ENCODE results near the gene GSTCD. TPM values are rescaled to one million over a fixed set of nuclear protein-coding genes. Genes with fewer than 3 reads are reported as not detected.

GSTCD gene
- total and polyA plus RNA-seq, 2 of the 4 experiments (the other 2 are of a cell fraction): 5.2 to 20.3 TPM

- DNase-seq (no peak), ATAC-seq (ENCODE audit: low read depth) (no peak)
- no peak overlapping the region for H2BK120ac ChIP-seq (ENCODE audit: low read depth, low read length)
- H3K18ac ChIP-seq (ENCODE audit: low read depth, low read length): no peak overlapping the region
- in situ Hi-C loops (cut with MboI; ENCODE audit: low sequenced_read_pairs): no loop called here
- no peaks in the 10 kb centered on the region for H3K9me3 ChIP-seq (ENCODE audit: control insufficient read depth, insufficient read depth, low read length)
- BruUV-seq (replicated peaks): no TSS peak
- H3K9ac ChIP-seq (ENCODE audit: low read depth, low read length): no peak overlapping the region
- no peaks in the 10 kb centered on the region for H3K9me1 ChIP-seq (ENCODE audit: insufficient read depth, low read length)
- no peak overlapping the region for H3K4me3 ChIP-seq (ENCODE audit: insufficient read depth, low read depth, low read length)
- H2BK15ac ChIP-seq (ENCODE audit: low read depth, low read length): no peak overlapping the region
- H3K4me2 ChIP-seq (ENCODE audit: low read depth, low read length): no peak overlapping the region
- 0 out of 2 replicates have a peak, but pooled peaks cover 2% of the 10 kb centered on the region for H3K4me1 ChIP-seq (ENCODE audit: control insufficient read depth, insufficient read depth, low read length)
- ChIA-PET POLR2A (ENCODE audit: unreplicated experiment) (no interaction called here), CTCF (no interaction called here)
- intact Hi-C loops (cut with micrococcal nuclease): no loop called here
- no peak overlapping the region for H3K23ac ChIP-seq (ENCODE audit: low read depth, low read length)
- no peak overlapping the region for H3K56ac ChIP-seq (ENCODE audit: extremely low read depth, insufficient read depth, low read length)
- no peaks in the 10 kb centered on the region for H3K36me3 ChIP-seq (ENCODE audit: control insufficient read depth, insufficient read depth, low read length)
- H2BK5ac ChIP-seq (ENCODE audit: low read depth, low read length, poor library complexity, severe bottlenecking): no peak overlapping the region
- no peak overlapping the region for H3K4ac ChIP-seq (ENCODE audit: low read depth, low read length)
- H4K8ac ChIP-seq (ENCODE audit: low read depth in 2 of 2, low read length in 2 of 2): no peak overlapping the region
- H3K27me3 ChIP-seq (ENCODE audit: control insufficient read depth, insufficient read depth, low read length): no peaks in the 10 kb centered on the region
- dilution Hi-C loops (cut with HindIII; ENCODE audit: low sequenced_read_pairs, unreplicated experiment): no loop called here
- H3K27ac ChIP-seq (ENCODE audit: insufficient read depth, low read length): no peak overlapping the region
- H3K14ac ChIP-seq (replicated peaks; ENCODE audit: low read depth, low read length): no peak overlapping the region
- no peaks in the 10 kb centered on the region for H4K20me1 ChIP-seq (ENCODE audit: insufficient read depth, low read length)
- no peak overlapping the region for H2AK5ac ChIP-seq (ENCODE audit: low read depth, low read length)
- H3K79me1 ChIP-seq (ENCODE audit: low read depth in 1 of 2, low read length in 2 of 2): no peaks in the 10 kb centered on the region
- H2AK9ac ChIP-seq (replicated peaks; ENCODE audit: low read depth, low read length, poor library complexity): no peak overlapping the region
- TF ChIP-seq FOS (IDR thresholded peaks at IDR 0.05; ENCODE audit: low read depth, low read length) (no peak), MAFK (IDR thresholded peaks at IDR 0.05; ENCODE audit: low read depth, low read length) (no peak), BHLHE40 (IDR thresholded peaks at IDR 0.05; ENCODE audit: low read depth, low read length) (no peak), MXI1 (IDR thresholded peaks at IDR 0.05; ENCODE audit: borderline replicate concordance, low read depth, low read length) (no peak), SMC3 (IDR thresholded peaks at IDR 0.05; ENCODE audit: low read depth, low read length) (no peak)
- no peak overlapping the region for H2AFZ ChIP-seq (replicated peaks; ENCODE audit: low read length, poor library complexity)
- H4K5ac ChIP-seq (ENCODE audit: low read depth, low read length): no peak overlapping the region
- no peak overlapping the region for H4K91ac ChIP-seq (ENCODE audit: insufficient read depth, low read depth, low read length)
- H2BK20ac ChIP-seq (ENCODE audit: low read depth, low read length): no peak overlapping the region
Measured at GRCh38 chr4:105785792-105786191, 77.2 kb downstream of the GSTCD start.

Measured in IMR-90 (cell line).